HG02571 (cell line): ENCODE results near the gene AKT3.
A peak's percentile ranks its signal among the peaks of the same experiment; 100 is the strongest.

Experiments used
- ATAC-seq: cut with Tn5 transposase; IDR thresholded peaks from one replicate; pipeline ENCODE4 v1.9.1; 2021; ENCODE audit warnings: mild to moderate bottlenecking, moderate library complexity; ENCODE audit not compliant: unreplicated experiment

The AKT3 gene

GRCh38 chr1:243473227-243474135 is 376.6 kb downstream of the AKT3 start:
- ATAC-seq: no peak

- ATAC-seq: peak; percentile 78
Observed at GRCh38 chr1:243471754-243472745, 378.0 kb downstream of the AKT3 start.

GRCh38 chr1:243471026-243471685 is 378.9 kb downstream of the AKT3 start:
- ATAC-seq: no peak

GRCh38 chr1:243470502-243470901 is 379.5 kb downstream of the AKT3 start:
- ATAC-seq: no peak

GRCh38 chr1:243469497-243469896 is 380.5 kb downstream of the AKT3 start:
- no peak for ATAC-seq

GRCh38 chr1:243465738-243466137 is 384.3 kb downstream of the AKT3 start:
- no peak for ATAC-seq

GRCh38 chr1:243465081-243465480 is 385.0 kb downstream of the AKT3 start:
- ATAC-seq: no peak

GRCh38 chr1:243462929-243463697 is 386.9 kb downstream of the AKT3 start:
- ATAC-seq: no peak

GRCh38 chr1:243461700-243462099 is 388.3 kb downstream of the AKT3 start:
- ATAC-seq: no peak

GRCh38 chr1:243459059-243459458 is 391.0 kb downstream of the AKT3 start:
- ATAC-seq: no peak

- ATAC-seq: no peak
Observed at GRCh38 chr1:243457363-243457982, 392.6 kb downstream of the AKT3 start.

GRCh38 chr1:243455760-243456651 is 394.0 kb downstream of the AKT3 start:
- ATAC-seq: no peak

- no peak for ATAC-seq
Observed at GRCh38 chr1:243454328-243454997, 395.6 kb downstream of the AKT3 start.

- no peak for ATAC-seq
Observed at GRCh38 chr1:243452092-243452491, 398.0 kb downstream of the AKT3 start.

GRCh38 chr1:243449373-243449772 is 400.7 kb downstream of the AKT3 start:
- ATAC-seq: no peak

- ATAC-seq: no peak
Observed at GRCh38 chr1:243447844-243448243, 402.2 kb downstream of the AKT3 start.

- no peak for ATAC-seq
Observed at GRCh38 chr1:243447347-243447746, 402.7 kb downstream of the AKT3 start.

GRCh38 chr1:243443557-243443956 is 406.5 kb downstream of the AKT3 start:
- no peak for ATAC-seq
